ENCODE data around the gene HMOX2.

GRCh38 chr16:4471869-4472268, 4.3 kb upstream of the HMOX2 start:
- TF ChIP-seq YY1 (IDR thresholded peaks at IDR 0.05; ENCODE audit: insufficient read depth, insufficient read length) (no peak), ZNF274 (IDR thresholded peaks at IDR 0.05; ENCODE audit: low read depth, low read length) (no peak), SUZ12 (IDR thresholded peaks at IDR 0.05; ENCODE audit: extremely low read depth, insufficient read depth, insufficient read length) (no peak)

Data from NT2/D1 (cell line).